Ascending aorta (tissue), 2 donors: ENCODE data around the gene TRIM46. TPM values are rescaled to one million over a fixed set of nuclear protein-coding genes. Genes with fewer than 3 reads are reported as not detected.
A peak's percentile ranks its signal among the peaks of the same experiment; 100 is the strongest.
"Not testable (repeated sequence)": the region's sequence is repeated elsewhere in the genome, so short reads cannot be mapped to it uniquely, and the experiment has no call there.

Source experiments
- DNase-seq, 2 donors: peaks; one replicate each; pipeline ENCODE4 v3.0.0-alpha.2; 2019; ENCODE audit warnings: low spot score in 2 of 2
- H3K27ac ChIP-seq, 2 donors: fragments of 200-600 bp; sonication (generic); one replicate each; pipeline ENCODE4 v1.5.1; 2016 to 2017; ENCODE audit warnings: mild to moderate bottlenecking in 1 of 2
- H3K27me3 ChIP-seq: fragments of 200-600 bp; sonication (generic); one replicate; pipeline ENCODE4 v1.5.1; 2017
- H3K36me3 ChIP-seq, 2 donors: fragments of 200-600 bp; sonication (generic); one replicate each; pipeline ENCODE4 v1.5.1; 2016
- H3K4me1 ChIP-seq, 2 donors: fragments of 200-600 bp; sonication (generic); one replicate each; pipeline ENCODE4 v1.5.1; 2016 to 2017; ENCODE audit warnings: mild to moderate bottlenecking in 1 of 2
- H3K4me3 ChIP-seq, 2 donors: fragments of 200-600 bp; sonication (generic); one replicate each; pipeline ENCODE4 v1.5.1; 2016 to 2017; ENCODE audit warnings: mild to moderate bottlenecking in 1 of 2
- H3K9me3 ChIP-seq, 2 donors: fragments of 200-600 bp; sonication (generic); one replicate each; pipeline ENCODE4 v1.5.1; 2016
- intact Hi-C: fragments of 100-400 bp; cut with DNase I; formaldehyde crosslinking; loops from one replicate; pipeline ENCODE4 v1.15.1; 2023
- total RNA-seq: library from RNA; depleted of rRNA; stranded (reverse); fragments of >200 nt; gene quantifications from one replicate; pipeline ENCODE4 v1.1.0, GENCODE V29; 2016
- TF ChIP-seq, protein P1 (sequence below), 3 experiments: fragments of 200-600 bp in 2 of 3; fragments of 450-650 bp in 1 of 3; sonication (generic) in 2 of 3; IDR thresholded peaks; one replicate each; pipeline ENCODE4 v1.5.1; 2016 to 2019; ENCODE audit warnings: antibody characterized with exemption in 3 of 3, mild to moderate bottlenecking in 1 of 3, moderate library complexity in 1 of 3

The TRIM46 gene
- total RNA-seq, 1 donor from 2014 or later = not detected

DNA sequence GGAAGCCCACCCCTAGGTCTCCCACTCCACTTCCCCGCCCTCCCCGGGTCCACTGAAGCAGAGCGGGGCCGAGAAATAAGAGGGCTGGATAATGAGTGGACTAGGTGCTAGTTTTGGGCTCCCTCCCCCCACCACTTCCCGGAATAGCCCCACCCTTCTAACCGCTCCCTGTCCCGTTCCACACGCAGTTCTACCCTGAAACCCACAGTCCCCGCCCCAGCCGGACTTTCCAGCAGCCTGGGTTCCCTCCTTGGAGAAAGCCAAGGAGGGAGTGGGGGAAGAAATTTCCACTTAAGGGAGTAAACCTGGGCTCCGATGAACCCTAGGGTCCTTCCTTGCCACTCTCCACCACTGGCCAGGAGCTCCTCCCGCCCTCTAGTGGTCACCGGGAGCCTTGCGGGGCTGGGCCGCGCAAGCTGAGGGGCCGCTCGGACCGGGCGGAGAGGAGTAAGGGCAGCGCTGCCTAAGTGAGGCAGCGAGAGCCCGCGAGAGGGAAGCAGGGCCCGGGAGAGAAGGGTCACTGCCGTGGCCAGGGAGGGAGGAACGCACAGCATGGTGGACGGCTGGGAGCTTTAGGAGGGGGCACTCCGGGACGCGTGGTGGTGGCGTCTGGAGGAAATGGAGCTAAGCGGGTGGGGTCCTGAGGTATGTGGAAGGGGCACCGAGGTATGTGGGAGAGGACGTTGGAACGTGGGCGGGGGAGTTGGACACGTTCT, 19.8 kb downstream of the TRIM46 start:
- TF ChIP-seq, protein P1, sequence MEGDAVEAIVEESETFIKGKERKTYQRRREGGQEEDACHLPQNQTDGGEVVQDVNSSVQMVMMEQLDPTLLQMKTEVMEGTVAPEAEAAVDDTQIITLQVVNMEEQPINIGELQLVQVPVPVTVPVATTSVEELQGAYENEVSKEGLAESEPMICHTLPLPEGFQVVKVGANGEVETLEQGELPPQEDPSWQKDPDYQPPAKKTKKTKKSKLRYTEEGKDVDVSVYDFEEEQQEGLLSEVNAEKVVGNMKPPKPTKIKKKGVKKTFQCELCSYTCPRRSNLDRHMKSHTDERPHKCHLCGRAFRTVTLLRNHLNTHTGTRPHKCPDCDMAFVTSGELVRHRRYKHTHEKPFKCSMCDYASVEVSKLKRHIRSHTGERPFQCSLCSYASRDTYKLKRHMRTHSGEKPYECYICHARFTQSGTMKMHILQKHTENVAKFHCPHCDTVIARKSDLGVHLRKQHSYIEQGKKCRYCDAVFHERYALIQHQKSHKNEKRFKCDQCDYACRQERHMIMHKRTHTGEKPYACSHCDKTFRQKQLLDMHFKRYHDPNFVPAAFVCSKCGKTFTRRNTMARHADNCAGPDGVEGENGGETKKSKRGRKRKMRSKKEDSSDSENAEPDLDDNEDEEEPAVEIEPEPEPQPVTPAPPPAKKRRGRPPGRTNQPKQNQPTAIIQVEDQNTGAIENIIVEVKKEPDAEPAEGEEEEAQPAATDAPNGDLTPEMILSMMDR (IDR thresholded peaks at IDR 0.05) = peak; percentile 96 to 99 (median 98)
- Histone ChIP-seq H3K4me3 (peak overlapping the region; percentile 59 to 69), H3K4me1 (peaks cover 19 to 20% of the 10 kb centered on the region in 2 donors), H3K9me3 (no peaks in the 10 kb centered on the region), H3K27ac (peak overlapping the region; percentile 84 to 87), H3K36me3 (peaks cover 0 to 17% of the 10 kb centered on the region in 2 donors), H3K27me3 (no peaks in the 10 kb centered on the region)
- intact Hi-C loops = loop anchor here (1.0 to 5.0 kb wide), 3 partner anchors 15 to 129 kb away; partner anchors contain the start of genes MTX1 and RUSC1
- peak; percentile 61 to 94 for DNase-seq

DNA sequence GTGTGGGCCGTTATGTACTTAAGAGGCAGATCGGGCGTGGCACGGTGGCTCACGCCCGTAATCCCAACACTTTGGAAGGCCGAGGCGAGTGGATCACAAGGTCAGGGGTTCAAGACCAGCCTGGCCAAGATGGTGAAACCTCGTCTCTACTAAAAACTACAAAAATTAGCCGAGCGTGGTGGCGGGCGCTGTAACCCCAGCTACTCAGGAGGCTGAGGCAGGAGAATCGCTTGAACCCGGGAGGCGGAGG, 20.3 kb downstream of the TRIM46 start:
- Histone ChIP-seq H3K36me3 (peaks cover 0 to 18% of the 10 kb centered on the region in 2 donors), H3K4me1 (peaks cover 19 to 20% of the 10 kb centered on the region in 2 donors), H3K27ac (peak overlapping the region; percentile 84 to 87), H3K4me3 (peak overlapping the region; percentile 59 to 69)
- not testable (repeated sequence) for H3K9me3 ChIP-seq, DNase-seq, H3K27me3 ChIP-seq
- intact Hi-C loops = loop anchor here (1.0 to 5.0 kb wide), 3 partner anchors 14 to 128 kb away; partner anchors contain the start of genes MTX1 and RUSC1

DNA sequence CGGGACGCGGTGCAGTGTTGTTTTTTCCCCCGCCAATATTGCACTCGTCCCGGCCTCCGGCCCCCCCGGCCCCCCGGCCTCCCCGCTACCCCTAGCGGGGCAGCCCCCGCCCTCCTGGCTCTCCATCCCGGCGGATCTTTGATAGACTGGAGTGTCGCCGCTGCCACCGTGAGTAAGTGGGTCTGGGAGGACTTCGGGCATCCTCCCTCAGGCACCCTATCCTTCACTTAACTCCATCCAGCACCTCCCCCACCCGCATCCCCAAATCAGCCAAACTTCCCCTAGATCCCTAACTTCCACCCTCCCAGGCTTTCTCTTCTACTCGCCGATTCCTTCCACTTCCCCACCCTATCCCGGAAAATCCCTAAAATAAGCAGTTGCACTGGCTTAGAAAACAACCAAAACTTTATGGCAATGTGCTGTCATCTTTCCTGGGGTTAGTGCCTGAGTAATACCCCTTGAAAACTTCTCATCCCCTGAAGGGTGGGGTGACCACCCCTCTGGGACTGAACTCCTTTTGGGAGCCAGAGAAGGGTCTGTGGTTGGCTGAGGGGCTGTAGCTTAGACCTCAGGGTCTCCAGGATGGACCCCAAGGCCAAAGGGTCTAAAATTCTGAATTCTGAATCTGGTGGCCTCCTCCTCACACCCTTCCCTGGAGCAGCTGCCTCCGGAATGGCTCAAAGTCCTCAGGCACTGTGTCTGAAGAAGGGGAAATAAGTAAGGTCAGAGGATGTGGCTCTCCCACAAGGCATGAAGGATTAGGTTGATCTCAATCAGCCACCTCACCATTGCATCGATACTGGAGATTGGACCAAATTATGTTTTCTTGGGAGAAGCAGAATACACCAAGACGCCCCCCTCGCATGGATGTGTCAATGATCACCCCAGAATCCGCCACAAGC, 21.8 kb downstream of the TRIM46 start:
- H3K4me3 ChIP-seq = peak overlapping the region; percentile 59 to 69
- TF ChIP-seq, protein P1 (IDR thresholded peaks at IDR 0.05) = no peak
- intact Hi-C loops = no loop called here
- no peaks in the 10 kb centered on the region for H3K9me3 ChIP-seq
- no peak for DNase-seq
- H3K36me3 ChIP-seq = peaks cover 0 to 26% of the 10 kb centered on the region in 2 donors
- peak overlapping the region; percentile 84 to 87 for H3K27ac ChIP-seq
- H3K27me3 ChIP-seq = no peaks in the 10 kb centered on the region
- H3K4me1 ChIP-seq = peaks cover 19 to 20% of the 10 kb centered on the region in 2 donors

DNA sequence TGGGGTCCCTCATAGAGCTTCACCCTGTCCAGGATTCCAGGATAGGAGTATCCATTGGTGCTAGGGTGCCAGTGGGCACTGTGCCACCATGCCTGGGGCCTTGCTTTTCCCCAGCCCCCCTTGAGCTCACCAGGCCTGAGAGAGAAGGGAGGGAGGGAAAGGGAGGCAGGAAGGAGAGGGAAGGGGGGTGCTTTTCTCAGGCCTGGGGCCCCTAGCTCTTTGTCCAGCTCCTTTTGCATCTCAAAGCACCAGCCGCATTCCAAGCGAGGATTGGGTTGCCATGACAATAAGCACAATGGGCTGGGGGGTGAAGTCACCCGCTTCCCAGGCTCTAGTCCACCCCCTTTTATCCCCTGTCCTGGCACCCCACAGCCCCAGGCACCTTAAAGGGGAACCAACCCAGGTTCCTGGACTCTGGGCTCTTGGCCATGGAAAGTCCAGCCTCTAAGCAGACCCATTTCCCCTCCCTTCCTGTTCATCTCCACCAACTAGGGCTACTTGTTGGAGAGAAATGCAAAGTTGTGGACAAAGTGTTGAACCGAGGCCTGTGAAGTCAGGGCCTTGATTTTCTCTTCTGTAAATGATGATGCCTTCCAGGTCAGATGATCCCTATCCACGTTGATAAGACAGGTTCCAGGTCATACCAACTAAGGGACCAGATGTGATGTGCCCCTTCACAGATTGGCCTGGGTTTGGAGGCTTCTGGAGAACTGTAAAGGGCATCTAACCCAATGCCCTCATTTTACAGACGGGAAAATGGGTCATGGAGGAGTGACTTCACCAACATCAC, 22.6 kb downstream of the TRIM46 start:
- intact Hi-C loops = no loop called here
- TF ChIP-seq, protein P1 (IDR thresholded peaks at IDR 0.05) = no peak
- H3K27me3 ChIP-seq = no peaks in the 10 kb centered on the region
- peaks cover 5 to 34% of the 10 kb centered on the region in 2 donors for H3K36me3 ChIP-seq
- no peak for DNase-seq
- no peak overlapping the region for H3K4me3 ChIP-seq
- H3K4me1 ChIP-seq = peaks cover 19 to 20% of the 10 kb centered on the region in 2 donors
- H3K9me3 ChIP-seq = no peaks in the 10 kb centered on the region
- H3K27ac ChIP-seq = peak overlapping the region in 1 of 2 donors; percentile 84

DNA sequence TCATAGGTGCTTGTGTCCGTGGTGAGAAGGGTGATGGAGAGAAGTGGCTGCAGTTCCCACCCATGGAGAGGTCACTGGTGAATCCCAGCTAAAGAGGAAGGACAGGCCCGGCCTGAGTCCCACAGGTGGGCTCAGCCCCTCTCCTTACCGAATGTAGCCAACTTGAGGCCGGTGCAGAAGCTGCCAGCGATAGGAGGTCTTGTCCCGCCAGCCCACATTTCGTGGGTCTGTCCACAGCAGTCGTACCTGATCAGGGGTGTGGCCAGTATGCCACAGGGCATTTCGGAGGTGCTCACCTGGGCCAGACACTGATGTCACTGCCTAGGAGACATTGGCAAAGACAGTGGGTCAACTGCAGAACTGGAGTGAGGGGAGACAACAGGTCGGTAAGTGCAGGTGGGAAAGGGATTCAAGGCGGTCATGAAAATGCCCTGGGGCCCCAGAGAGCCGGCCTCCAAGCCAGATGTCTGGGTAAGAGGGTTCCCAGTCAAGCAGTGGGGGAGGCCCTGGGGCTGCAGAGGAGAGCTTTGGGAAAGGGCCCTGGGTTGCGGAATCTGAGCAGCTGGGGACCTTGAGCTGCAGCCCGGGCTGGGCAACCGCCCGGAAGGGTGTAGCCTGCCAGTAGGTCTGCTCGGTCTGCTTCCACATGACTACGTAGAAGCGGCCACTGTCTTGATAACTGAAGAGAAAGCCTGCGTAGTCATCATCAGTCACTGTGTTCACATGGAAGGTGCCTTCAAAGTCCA, 23.4 kb downstream of the TRIM46 start:
- Histone ChIP-seq H3K36me3 (peaks cover 7 to 38% of the 10 kb centered on the region in 2 donors), H3K4me1 (peaks cover 19 to 20% of the 10 kb centered on the region in 2 donors), H3K27me3 (no peaks in the 10 kb centered on the region), H3K9me3 (no peaks in the 10 kb centered on the region), H3K4me3 (no peak overlapping the region), H3K27ac (no peak overlapping the region)
- intact Hi-C loops = no loop called here
- DNase-seq = no peak
- TF ChIP-seq, protein P1 (IDR thresholded peaks at IDR 0.05) = no peak
